HG03378 (cell line): ENCODE results near the gene LRRC10B.
"Not testable (repeated sequence)": the region's sequence is repeated elsewhere in the genome, so short reads cannot be mapped to it uniquely, and the experiment has no call there.

Experiments used
- ATAC-seq: cut with Tn5 transposase; IDR thresholded peaks from one replicate; pipeline ENCODE4 v1.9.1; 2021; ENCODE audit warnings: mild to moderate bottlenecking, moderate library complexity; ENCODE audit not compliant: unreplicated experiment

The LRRC10B gene

DNA sequence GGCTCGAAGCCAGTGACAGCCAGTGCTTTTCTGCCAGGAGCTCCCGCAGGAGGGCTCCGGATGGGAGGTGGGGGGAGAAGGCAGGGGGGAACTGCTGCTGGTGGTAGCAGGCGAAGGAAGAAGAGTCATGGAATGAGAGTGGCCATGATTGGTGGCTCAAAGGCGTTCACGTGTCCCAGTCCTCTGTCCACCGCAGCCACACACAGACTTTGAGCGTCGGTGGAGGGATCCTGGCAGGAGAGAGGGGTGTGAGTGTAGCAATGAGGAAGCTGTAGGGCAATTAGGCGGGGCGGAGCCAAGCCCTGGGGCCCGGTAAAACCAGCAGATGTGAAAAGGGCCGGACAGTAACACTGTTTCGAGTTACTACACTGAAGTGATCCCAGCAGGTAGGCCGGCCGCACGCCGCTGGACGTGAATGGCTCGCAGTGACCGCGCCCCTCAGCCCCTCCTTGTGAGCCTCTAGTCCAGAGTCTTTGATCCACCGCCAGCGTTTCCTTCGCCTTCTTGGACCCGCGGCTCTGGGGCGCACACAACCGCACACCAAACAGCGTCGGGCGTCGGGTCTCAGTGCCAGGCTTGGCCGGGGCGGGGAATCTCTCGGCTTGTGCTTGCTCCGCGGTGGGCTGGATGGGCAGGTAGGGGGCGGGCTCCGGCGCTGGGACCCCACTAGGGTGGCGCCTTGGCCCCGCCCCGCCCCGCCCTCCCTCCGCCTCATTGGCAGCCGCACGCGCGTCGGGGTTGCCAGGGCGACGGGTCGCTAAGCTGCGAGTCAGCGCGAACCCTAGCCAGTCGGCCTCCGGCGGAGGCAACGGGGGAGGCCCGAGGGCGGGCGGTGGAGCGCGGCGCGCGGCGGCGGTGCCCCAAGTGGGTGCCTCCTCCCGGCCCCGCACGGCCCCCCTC is at the start of gene LRRC10B:
Gene LRRC10B, plus strand, starts transcription at position 788 of the 900 bp plus-strand sequence. CDS start 250 bp downstream, outside the sequence.
- no peak for ATAC-seq

DNA sequence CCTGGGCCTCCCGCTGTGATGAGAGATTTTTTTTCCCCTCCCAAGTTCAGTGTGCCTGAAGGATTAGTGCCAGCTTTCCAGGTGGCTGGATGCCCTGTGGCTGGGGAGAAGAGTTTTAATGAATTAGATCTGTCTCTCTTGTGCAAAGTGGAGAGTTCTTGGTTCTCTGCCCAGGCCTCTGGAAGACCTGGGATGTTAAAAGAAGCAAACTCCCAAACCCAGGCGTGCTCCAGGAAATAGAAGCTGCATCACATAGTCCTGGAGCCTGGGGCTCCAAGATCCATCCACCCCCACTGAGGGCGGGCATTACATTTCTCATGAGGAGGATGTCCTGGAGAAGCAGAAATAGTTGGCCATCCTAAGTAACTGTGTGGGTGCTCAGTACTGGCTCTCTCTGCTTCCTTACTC is 48.1 kb upstream of the LRRC10B start:
- ATAC-seq: no peak

DNA sequence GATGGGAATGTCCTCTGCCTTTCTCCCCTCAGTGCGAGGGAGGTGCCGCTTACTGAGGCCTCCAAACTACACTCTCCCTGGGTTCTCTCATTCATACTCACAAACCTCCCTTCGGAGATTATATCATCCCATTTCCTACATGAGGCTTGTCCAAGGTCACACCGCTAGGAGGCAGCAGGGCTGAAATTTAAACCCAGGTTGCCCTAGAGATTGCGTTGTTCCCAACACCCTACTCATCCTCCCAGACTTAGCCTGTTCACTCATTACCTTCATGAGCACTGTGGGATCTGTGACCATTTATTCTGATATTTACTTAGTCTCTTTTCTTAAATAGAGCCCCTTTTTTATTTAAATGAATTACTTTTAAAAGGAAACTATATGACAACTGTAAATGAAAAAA is 47.6 kb upstream of the LRRC10B start:
- no peak for ATAC-seq

DNA sequence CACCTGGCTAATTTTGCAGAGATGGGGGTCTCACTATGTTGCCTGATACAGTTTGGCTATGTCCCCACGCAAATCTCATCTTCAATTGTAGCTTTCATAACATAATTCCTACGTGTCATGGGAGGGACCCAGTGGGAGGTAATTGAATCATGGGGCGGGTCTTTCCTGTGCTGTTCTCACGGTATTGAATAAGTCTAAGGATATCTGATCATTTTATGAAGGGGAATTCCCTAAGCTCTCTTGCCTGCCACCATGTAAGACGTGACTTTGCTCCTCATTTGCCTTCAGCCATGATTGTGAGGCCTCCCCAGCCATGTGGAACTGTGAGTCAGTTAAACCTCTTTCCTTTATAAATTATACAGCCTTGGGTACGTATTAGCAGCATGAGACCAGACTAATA is 40.9 kb upstream of the LRRC10B start:
- not testable (repeated sequence) for ATAC-seq

DNA sequence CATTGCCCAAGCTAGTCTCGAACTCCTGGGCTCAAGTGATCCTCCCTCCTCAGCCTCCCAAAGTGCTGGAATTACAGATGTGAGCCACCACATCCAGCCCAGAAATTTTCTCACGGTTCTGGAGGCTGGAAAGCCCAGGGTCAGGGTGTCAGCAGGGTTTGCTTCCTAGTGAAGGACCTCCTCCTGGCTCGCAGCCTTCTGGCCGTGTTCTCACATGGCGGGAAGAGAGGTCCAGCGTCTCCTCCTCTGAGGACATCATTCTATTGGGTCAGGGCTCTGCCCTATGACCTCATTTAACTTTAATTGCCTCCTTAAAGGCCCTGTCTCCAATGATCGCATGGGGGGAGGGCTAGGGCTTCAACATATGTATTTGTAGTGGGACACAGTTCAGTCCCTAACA is 40.5 kb upstream of the LRRC10B start:
- ATAC-seq: no peak

DNA sequence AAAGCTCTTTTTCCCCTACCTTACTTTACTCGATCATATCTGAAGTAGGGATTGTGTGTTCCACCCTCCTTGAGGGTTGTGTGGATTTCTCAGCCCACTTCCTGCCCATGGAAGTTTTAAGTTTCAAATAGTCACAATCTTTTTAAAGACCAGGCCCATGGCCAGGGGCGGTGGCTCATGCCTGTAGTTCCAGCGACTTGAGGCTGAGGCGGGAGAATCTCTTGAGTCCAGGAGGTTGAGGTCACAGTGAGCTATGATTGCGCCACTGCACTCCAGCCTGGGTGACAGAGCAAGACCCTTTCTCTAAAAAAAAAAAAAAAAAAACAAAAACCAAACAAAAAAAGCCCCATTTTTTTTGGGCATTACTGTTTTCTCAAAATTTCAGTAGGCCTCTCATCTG is 36.3 kb upstream of the LRRC10B start:
- no peak for ATAC-seq

DNA sequence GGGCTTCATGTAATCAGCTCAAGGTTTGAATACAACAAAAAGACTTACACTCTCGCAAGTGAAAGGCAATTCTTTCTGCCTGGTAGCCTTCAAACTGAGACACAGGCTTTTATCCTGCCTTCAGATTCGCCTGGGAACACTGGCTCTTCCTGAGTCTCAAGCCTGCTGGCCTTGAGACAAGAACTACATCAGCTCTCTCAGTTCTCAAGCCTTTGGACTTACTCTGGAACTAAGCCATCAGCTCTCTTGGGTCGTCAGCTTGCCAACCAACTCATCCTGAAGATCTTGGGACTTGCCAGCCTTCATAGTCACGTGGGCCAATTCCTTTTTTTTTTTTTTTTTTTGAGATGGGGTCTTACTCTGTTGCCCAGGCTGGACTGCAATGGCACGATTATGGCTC is 35.7 kb upstream of the LRRC10B start:
- ATAC-seq: no peak

DNA sequence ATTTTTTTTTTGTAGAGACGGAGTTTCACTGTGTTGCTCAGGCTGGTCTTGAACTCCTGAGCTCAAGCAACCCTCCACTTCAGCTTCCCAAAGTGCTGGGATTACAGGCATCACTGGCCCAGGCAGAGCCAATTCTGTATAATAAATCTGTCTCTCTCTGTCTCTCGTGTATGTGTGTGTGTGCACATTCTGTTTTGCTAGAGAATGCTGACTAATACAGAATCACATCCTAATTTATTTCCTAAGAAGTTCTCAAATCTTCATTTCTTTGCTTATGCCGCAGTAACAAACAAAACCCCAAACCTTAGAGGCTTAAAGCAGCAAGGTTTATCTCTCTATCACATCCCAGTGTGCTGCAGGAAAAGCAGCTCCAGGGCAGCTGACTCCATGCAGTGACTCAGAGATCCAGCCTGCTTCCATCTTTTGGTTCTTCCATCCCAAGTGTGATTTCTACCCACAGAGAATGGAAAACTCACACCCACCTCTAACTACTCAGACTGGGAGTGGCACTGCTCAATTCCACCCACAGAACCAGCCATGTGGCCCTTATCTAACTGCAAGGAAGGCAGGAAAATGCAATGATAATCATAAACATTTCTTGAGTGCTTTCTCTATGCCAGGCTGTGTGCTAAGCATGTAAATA is 35.1 kb upstream of the LRRC10B start:
- no peak for ATAC-seq

DNA sequence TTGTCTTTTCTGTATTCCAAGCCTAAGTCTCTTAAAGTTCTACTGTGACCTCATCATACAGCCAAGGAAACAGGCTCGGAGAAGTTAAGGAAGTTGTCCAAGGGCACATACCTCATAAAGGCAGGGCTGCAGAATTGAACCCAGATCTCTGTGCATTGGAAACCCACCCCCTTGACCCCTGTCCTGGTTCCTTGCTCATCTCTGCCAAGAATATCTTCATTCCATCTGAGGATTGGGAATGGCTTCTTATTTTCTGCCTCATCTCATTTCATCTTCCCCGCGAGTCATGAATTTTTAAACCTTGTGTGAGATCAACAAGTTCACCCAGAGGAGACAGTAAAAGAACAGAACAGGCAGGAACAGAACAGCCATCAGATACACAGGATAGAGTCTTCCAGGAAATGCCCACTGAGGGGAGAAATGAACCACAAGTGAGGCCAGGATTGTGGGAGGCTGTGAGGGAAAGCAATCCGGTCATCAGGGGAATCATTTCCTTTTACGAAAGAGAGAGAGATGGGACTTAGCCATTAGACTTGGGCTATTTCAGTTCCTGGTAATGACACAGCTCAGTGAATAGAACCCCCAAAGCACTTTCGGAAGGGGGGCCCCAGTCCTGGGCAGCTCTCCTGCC is 34.4 kb upstream of the LRRC10B start:
- ATAC-seq: no peak

DNA sequence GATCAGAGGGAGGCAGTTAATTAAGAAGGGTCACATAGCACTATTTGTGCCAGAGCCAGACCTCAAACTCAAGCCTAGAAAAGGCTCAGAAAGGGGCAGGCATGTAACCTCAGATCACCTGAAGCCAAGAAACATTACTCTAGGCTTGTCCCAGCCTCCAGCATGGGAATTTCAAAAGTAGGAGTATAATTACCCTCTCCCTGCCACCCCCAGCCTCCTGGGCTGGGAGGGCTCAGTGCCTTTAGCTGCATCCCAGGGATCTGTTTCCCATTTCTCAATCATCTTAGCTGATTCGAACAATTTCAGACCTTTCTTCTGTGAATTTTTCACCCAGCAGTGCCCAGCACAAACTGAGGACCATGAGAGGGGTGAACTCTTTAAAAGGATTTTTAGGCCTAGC is 33.1 kb upstream of the LRRC10B start:
- ATAC-seq: no peak

DNA sequence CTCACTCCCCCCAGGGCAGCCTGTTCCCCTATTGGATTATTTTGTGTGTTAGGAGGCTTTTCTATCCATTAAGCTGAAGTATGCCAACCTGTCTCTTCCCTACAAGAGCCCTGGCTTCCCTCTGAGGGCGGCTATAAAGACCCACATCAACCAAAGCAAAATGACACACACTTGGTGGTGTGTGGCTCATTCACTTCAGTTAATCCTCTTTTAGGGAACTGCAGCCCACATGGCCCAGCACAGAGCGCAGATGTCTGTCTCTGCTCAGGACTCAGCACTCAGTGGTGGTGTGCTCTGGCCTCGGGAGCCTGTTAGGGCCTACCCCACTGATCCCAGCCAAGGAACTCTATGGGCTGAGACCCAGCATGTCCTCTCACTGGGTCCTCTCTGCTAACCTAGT is 32.2 kb upstream of the LRRC10B start:
- no peak for ATAC-seq

DNA sequence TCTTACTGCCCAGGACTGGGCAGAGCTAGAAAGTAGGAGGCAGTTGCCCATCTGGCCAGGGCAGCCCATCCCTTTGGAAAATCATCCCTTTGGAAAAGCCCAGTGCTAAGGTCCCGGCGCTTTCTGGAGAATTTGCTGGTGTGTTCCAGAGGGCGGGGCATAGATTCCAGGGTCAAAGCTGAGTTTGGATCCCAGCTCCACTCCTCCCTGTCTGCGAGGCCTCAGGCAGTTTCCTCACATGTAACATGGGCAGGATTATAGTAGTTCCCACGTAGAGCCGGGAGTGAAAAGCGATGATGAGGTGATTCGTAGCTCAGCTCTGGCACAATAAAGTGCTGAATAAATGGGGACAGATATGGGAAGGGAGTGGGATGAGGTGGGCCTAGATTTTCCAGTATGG is 31.4 kb upstream of the LRRC10B start:
- no peak for ATAC-seq

DNA sequence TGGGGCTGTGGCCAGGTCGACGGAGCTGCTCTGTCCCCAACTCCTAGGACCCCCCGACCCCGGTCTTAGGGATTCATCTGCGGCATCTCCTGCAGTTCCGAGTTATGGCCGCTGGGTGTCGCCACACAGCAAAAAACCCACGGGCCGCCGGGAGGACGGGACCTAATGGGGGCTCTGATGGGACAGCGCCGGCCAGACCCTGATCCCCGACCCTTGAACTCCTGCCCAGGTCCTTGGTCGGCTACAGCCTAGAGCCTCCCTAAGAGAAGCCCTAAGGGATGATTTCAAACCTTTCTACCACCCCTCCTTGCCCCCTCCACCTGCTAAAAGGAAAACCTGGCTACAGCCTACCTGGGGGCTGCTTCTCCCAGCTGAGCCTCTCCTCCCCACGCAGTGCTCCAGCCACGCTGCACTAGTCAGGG is 30.8 kb upstream of the LRRC10B start:
- no peak for ATAC-seq

DNA sequence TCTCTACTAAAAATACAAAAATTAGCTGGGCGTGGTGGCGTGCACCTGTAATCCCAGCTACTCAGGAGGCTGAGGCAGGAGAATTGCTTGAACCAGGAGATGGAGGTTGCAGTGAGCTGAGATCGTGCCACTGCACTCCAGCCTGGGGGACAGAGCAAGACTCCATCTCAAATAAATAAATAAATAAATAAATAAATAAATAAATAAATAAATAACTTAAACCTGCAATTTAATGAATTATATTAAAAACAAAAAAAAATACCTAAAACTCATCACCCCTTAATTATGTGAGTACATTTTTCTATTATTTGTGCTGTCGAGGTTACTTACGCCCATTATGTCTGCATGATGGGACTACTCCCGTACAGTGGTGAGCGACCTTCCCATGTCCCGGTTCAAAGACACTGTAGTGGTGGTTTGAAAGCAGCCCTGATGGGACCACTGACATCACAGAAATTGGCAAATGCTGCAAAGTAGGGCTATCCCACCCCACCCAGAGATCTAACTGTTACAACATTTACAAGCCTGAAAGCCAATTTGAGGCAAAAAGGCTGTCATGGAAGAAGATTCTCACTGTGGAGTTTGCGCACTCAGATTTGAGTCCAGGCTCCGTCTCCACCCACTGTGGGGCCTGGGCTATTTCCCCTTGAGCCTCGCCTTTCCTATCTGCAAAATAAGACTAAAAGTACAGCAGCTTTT is 29.0 kb upstream of the LRRC10B start:
- not testable (repeated sequence) for ATAC-seq

DNA sequence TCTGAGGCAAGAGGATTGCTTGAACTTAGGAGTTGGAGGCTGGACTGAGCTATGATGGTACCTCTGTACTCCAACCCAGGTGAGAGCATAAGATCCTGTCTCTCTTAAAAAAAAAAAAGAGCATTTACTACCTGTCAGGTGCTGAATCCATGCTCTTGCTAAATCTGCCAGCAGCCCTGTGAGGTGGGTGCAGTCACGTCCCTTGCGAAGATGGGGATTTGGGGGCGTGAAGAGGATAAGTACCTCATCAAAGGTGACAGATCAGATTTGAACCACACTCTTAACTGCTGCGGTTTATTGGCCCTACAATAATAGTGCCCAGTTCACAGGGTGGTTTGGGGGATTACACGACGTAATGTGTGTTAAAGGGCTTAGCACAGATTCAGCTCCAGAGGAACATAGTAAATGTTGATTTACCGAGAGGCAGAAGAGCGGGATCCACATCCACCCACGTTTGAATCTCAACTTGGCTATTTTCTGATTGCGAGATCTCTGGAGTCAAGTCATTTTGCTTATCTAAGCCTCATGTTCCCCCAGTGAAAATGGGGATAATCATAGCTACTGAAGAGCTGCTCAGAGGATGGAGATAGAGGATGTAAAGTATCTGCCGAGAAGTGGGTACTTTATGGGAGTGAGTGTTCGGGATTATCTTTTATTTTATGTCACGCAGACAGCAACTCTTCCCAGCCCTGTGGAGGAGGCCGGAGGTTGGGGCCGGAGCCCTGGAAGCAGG is 28.1 kb upstream of the LRRC10B start:
- ATAC-seq: no peak

DNA sequence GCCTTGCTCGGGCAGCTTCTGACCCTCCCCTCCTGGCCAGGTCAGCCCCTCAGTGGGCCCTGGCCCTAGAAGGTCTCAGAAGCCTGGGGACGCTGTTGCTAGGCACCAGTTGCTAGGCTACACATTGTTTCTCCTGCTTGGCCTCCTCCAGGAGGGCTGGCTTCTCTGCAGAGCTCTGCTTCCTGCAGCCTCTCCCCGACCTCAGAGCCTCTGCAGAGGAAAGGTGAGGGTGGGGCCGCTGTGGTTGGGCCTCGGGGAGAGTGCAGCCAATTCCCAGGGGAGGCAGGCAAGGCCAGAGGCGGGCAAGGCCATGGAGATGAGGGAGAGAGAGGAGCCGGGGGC is 27.6 kb upstream of the LRRC10B start:
- no peak for ATAC-seq

DNA sequence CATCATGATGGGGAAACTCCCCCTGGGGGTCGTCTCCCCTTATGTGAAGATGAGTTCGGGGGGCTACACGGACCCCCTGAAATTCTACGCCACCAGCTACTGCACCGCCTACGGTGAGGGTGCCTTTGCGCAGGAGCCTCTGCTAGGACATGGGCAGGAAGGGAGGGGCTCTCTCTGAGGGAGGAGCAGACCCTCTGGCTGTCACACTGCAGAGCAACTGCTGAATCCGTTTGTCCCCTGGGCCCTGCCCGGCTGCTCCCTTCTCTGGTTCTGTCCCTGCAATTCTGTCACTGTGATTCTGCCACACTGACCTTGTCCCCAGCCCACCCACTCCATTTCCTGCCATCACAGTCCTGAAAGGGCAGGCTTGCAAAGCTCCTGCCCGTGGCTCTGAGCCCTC is 26.7 kb upstream of the LRRC10B start:
- no peak for ATAC-seq

DNA sequence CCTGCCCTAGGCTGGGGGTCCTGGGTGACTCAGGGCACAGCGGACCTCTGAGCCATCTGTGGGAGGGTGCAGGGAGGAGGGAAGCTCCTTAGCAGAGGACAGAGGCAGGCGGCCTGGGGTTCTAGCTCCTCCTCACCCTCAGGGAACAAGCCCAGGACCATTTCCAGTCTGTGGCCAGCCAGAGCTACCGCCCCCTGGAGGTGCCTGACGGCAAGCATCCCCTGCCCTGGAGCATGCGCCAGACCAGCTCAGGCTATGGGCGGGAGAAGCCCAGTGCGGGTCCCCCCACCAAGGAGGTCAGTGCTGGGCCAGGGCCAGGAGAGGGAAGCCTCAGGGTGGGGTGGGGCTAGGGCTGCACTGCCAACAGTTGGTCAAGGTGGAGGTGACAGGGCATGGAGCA is 26.0 kb upstream of the LRRC10B start:
- no peak for ATAC-seq

DNA sequence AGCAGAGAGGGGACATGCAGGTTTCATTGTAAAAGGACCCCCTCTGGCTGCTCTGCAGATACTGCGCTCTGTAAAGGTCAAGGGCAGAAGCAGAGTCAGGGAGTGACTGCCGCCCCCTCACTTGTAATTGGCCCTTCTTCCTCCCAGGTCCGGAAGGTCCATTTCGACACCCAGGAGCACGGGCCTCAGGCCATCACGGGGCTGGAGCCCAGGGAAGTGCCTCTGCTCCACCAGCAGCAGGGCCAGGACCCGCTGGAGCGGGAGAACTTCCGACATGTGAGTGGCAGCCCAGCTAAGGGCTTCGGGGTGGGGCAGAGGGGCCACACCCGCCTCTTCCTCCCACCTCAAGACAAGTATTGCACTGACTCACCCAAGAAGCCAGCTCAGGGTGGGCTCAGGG is 24.0 kb upstream of the LRRC10B start:
- ATAC-seq: no peak

DNA sequence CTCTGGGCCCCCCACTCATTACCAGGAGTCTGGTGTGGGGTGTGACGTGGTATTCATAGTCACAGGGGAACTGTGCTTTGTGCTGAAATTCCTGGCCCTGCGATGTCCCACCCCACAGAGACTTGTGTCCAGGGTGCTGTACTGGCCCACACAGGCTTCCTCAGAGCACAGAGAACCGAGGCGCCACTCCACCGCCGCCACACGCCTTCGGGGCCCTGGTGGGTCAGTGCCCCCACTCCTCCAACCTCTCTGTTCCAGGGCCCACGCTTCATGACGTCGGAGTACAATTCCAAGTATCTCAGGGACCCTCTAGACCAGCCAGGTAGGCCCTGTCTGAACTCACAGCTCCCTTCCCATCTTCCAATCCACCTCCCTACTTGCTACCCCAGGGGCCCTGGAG is 23.5 kb upstream of the LRRC10B start:
- no peak for ATAC-seq
